ENCODE data around the gene RHOU.

DNA sequence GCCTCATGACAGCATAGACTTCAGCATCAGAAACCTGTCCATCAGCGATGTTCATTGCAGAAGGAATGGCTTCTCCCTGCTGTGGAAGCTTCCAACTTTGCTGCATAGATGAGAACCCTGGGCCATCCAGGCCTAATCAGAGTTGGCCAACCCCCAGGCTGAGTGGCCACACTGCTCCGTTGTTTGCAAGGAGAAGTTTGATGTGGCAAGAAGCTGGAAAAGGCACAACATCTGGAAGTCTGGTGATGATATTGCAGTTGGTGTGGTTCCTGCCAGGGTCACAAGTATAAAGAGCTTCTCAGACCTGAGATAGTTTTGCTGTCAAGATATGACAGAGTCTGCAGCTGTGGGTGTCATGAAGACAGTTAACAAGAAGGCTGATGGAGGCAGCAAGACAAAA lies 41.2 kb downstream of the RHOU start:
- no peak for TF ChIP-seq EZH2 (IDR thresholded peaks at IDR 0.05; ENCODE audit: insufficient read depth, poor library complexity, severe bottlenecking)
- TF ChIP-seq EZH2phosphoT487 (IDR thresholded peaks at IDR 0.05; ENCODE audit: insufficient read depth, low read depth), result no peak
